NCI-H2196 treated with DMSO at 0.1 percent for 48 hours (cell line): ENCODE results near the gene IKZF5.
A peak's percentile ranks its signal among the peaks of the same experiment; 100 is the strongest.

ENCODE experiments used
- DNase-seq: peaks from one replicate; lab custom pipeline; 2025; ENCODE audit not compliant: unreplicated experiment; lab: John Stamatoyannopoulos, UW

The IKZF5 gene

GRCh38 chr10:122983898-122984297, 24.7 kb downstream of the IKZF5 start:
- DNase-seq = no peak

GRCh38 chr10:122981066-122981464, 27.5 kb downstream of the IKZF5 start:
- no peak for DNase-seq

GRCh38 chr10:122980209-122981065, 28.2 kb downstream of the IKZF5 start, which contains the start of gene PSTK:
PSTK (plus strand) TSS chr10:122980401; CDS start chr10:122980480, 79 bp downstream.
- DNase-seq = peak; percentile 53

- no peak for DNase-seq
Observed at GRCh38 chr10:122974543-122975064, 34.0 kb downstream of the IKZF5 start.

DNA sequence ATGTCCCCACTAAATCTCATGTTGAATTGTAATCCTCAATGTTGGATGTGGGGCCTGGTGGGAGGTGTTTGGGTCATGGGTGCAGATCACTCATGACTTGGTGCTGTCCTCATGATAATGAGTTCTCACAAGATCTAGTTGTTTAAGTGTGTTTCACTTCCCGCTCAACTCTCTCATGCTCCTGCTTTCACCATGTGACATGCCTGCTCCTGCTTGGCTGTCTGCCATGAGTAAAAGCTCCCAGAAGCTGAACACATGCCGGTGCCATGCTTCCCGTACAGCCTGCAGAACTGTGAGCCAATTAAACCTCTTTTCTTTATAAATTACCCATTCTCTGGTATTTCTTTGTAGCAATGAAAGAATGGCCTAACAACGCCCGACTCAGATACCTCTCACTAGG, 34.6 kb downstream of the IKZF5 start:
- DNase-seq = no peak

DNA sequence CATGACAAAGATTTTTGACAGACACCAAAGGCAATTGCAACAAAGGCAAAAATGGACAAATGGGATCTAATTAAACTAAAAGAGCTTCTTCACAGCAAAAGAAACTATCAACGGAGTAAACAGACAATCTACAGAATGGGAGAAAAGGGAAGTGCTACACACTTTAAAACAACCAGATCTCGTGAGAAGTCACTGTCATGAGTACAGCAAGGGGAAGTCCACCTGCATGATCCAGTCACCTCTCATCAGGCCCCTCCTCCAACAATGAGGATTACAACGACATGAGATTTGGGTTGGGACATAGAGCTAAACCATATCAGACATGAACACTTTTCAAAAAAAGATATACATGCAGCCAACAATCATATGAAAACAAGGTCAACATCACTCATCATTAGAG, 39.9 kb downstream of the IKZF5 start:
- no peak for DNase-seq

- DNase-seq = no peak
Observed at GRCh38 chr10:122966879-122967278, 41.7 kb downstream of the IKZF5 start.

- no peak for DNase-seq
Observed at GRCh38 chr10:122962405-122962804, 46.2 kb downstream of the IKZF5 start.

- DNase-seq = no peak
Observed at GRCh38 chr10:122957474-122957873, 51.1 kb downstream of the IKZF5 start.

- no peak for DNase-seq
Observed at GRCh38 chr10:122955892-122956291, 52.7 kb downstream of the IKZF5 start.

- DNase-seq = no peak
Observed at GRCh38 chr10:122954731-122955050, 53.9 kb downstream of the IKZF5 start.

GRCh38 chr10:122953902-122954730, 54.5 kb downstream of the IKZF5 start, which contains the start of gene C10orf88:
C10orf88 (minus strand) TSS chr10:122954227; CDS start chr10:122954178, 49 bp downstream.
- peak; percentile 89 for DNase-seq

DNA sequence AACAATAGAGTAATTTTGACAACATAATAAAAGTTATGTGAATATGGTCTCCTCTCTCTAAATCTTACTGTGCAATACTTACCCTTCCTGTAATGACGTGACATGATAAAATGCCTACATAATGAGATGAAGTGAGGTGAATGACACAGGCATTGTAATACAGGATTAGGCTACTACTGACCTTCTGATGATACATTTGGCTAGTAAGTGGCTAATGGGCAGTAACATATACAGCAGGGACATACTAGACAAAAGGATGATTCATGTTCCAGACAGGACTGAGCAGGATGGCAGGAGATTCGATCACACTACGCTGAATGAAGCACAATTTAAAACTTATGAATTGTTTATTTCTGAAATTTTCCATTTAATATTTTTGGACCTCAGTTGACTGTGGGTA, 59.3 kb downstream of the IKZF5 start:
- no peak for DNase-seq
